Sigmoid colon (tissue), 7 donors: ENCODE measurements around the gene KRTAP12-3. TPM values are rescaled to one million over a fixed set of nuclear protein-coding genes. Genes with fewer than 3 reads are reported as not detected.

Experiments
- DNase-seq: peaks from one replicate; pipeline ENCODE4 v3.0.0-alpha.2; 2019
- H3K27ac ChIP-seq, 4 donors: fragments of 200-600 bp; sonication (generic); one replicate each; pipeline ENCODE4 v1.5.1; 2016 to 2019; ENCODE audit warnings: mild to moderate bottlenecking in 1 of 4
- H3K27me3 ChIP-seq, 3 donors: fragments of 200-600 bp; sonication (generic); one replicate each; pipeline ENCODE4 v1.5.1; 2019; ENCODE audit warnings: mild to moderate bottlenecking in 1 of 3
- H3K36me3 ChIP-seq, 4 donors: fragments of 200-600 bp; sonication (generic); one replicate each; pipeline ENCODE4 v1.5.1; 2016 to 2019
- H3K4me1 ChIP-seq, 4 donors: fragments of 200-600 bp; sonication (generic); one replicate each; pipeline ENCODE4 v1.5.1; 2017 to 2019
- H3K4me3 ChIP-seq, 4 donors: fragments of 200-600 bp; sonication (generic); one replicate each; pipeline ENCODE4 v1.5.1; 2017 to 2019; ENCODE audit warnings: mild to moderate bottlenecking in 2 of 4, moderate library complexity in 1 of 4
- H3K9me3 ChIP-seq, 4 donors: fragments of 200-600 bp in 3 of 4; sonication (generic) in 3 of 4; one replicate each; pipeline versions ENCODE4 v1.5.1 to v1.6.1; 2013 to 2019
- CTCF ChIP-seq, 4 experiments: fragments of 450-650 bp in 3 of 4; fragments of 200-600 bp in 1 of 4; IDR thresholded peaks; one replicate each; pipeline ENCODE4 v1.5.1; 2016 to 2019; ENCODE audit warnings: antibody characterized with exemption in 4 of 4, mild to moderate bottlenecking in 3 of 4, moderate library complexity in 2 of 4
- EP300 ChIP-seq, 4 donors: sonication (generic); formaldehyde crosslinking; IDR thresholded peaks; one replicate each; pipeline ENCODE4 v1.6.1; 2017; ENCODE audit warnings: antibody characterized with exemption in 4 of 4
- POLR2A ChIP-seq, 2 donors: fragments of 450-650 bp; IDR thresholded peaks; one replicate each; pipeline ENCODE4 v1.6.1; 2016; ENCODE audit warnings: antibody characterized with exemption in 2 of 2, mild to moderate bottlenecking in 2 of 2, moderate library complexity in 2 of 2
- POLR2AphosphoS5 ChIP-seq, 4 donors: sonication (generic); formaldehyde crosslinking; IDR thresholded peaks; one replicate each; pipeline ENCODE4 v1.6.1; 2017; ENCODE audit warnings: antibody characterized with exemption in 4 of 4
- WGBS, 2 donors: extraction: QIAGEN DNeasy Blood & Tissue Kit; methylation state at CpG; one replicate each; pipeline ENCODE4 v1.1.7; 2013; 5-methylcytosine and 5-hydroxymethylcytosine counted together
- intact Hi-C: fragments of 100-400 bp; cut with DNase I; formaldehyde crosslinking; loops from one replicate; pipeline ENCODE4 v1.15.1; 2023
- polyA plus RNA-seq, 3 donors: library from polyadenylated mRNA; stranded (reverse); fragments of 200-250 nt; gene quantifications; one replicate each; pipeline ENCODE4 v1.2.3, GENCODE V29; 2013
- total RNA-seq, 4 donors: library from RNA; depleted of rRNA; stranded (reverse); fragments of >200 nt; gene quantifications; one replicate each; pipeline ENCODE4 v1.1.0, GENCODE V29; 2016
- donor health status: healthy with polysubstance abuse.
- donor health status: Bipolar disorder and iron deficiency.
- donor health status: healthy.

KRTAP12-3 gene
- total and polyA plus RNA-seq, 7 donors: not detected

GRCh38 chr21:44699502-44700001, 41.8 kb downstream of the KRTAP12-3 start:
- H3K9me3 ChIP-seq: no peaks in the 10 kb centered on the region
- H3K27me3 ChIP-seq: peaks cover 10 to 80% (median 57%) of the 10 kb centered on the region in 3 donors
- no peaks in the 10 kb centered on the region for H3K36me3 ChIP-seq
- no peak for DNase-seq
- intact Hi-C loops: loop anchor here (10.0 kb wide), 1 partner anchor 55 kb away; no protein-coding TSS in a partner anchor
- no peak overlapping the region for H3K27ac ChIP-seq
- no peak for TF ChIP-seq EP300 (IDR thresholded peaks at IDR 0.05)
- no peak for TF ChIP-seq CTCF (IDR thresholded peaks at IDR 0.05)
- TF ChIP-seq POLR2A (IDR thresholded peaks at IDR 0.05): no peak
- TF ChIP-seq POLR2AphosphoS5 (IDR thresholded peaks at IDR 0.05): no peak
- H3K4me1 ChIP-seq: no peaks in the 10 kb centered on the region
- WGBS, 2 donors: 55 to 62% methylated on average over 17 of the region's 17 CpGs
- no peak overlapping the region for H3K4me3 ChIP-seq

GRCh38 chr21:44700101-44701022, 42.6 kb downstream of the KRTAP12-3 start:
- Histone ChIP-seq H3K4me1 (no peaks in the 10 kb centered on the region), H3K27ac (no peak overlapping the region), H3K27me3 (peaks cover 10 to 83% (median 57%) of the 10 kb centered on the region in 3 donors), H3K36me3 (no peaks in the 10 kb centered on the region), H3K4me3 (no peak overlapping the region), H3K9me3 (no peaks in the 10 kb centered on the region)
- TF ChIP-seq POLR2AphosphoS5 (IDR thresholded peaks at IDR 0.05): no peak
- no peak for TF ChIP-seq EP300 (IDR thresholded peaks at IDR 0.05)
- no peak for TF ChIP-seq CTCF (IDR thresholded peaks at IDR 0.05)
- no peak for TF ChIP-seq POLR2A (IDR thresholded peaks at IDR 0.05)
- intact Hi-C loops: no loop called here
- DNase-seq: no peak
- 51 to 55% methylated on average over 21 of the region's 21 CpGs for WGBS, 2 donors

- H3K4me1 ChIP-seq: no peaks in the 10 kb centered on the region
- TF ChIP-seq POLR2AphosphoS5 (IDR thresholded peaks at IDR 0.05): no peak
- no peak for TF ChIP-seq POLR2A (IDR thresholded peaks at IDR 0.05)
- no peak for TF ChIP-seq EP300 (IDR thresholded peaks at IDR 0.05)
- TF ChIP-seq CTCF (IDR thresholded peaks at IDR 0.05): no peak
- H3K27ac ChIP-seq: no peak overlapping the region
- no peak for DNase-seq
- WGBS, 2 donors: 89% methylated on average over 14 of the region's 14 CpGs
- H3K9me3 ChIP-seq: no peaks in the 10 kb centered on the region
- intact Hi-C loops: no loop called here
- no peaks in the 10 kb centered on the region for H3K36me3 ChIP-seq
- peaks cover 10 to 82% (median 59%) of the 10 kb centered on the region in 3 donors for H3K27me3 ChIP-seq
- no peak overlapping the region for H3K4me3 ChIP-seq
Observed at GRCh38 chr21:44701023-44701400, 43.3 kb downstream of the KRTAP12-3 start.

- H3K36me3 ChIP-seq: no peaks in the 10 kb centered on the region
- TF ChIP-seq POLR2A (IDR thresholded peaks at IDR 0.05) (no peak), EP300 (IDR thresholded peaks at IDR 0.05) (no peak), POLR2AphosphoS5 (IDR thresholded peaks at IDR 0.05) (no peak), CTCF (IDR thresholded peaks at IDR 0.05) (no peak)
- no peaks in the 10 kb centered on the region for H3K4me1 ChIP-seq
- H3K9me3 ChIP-seq: no peaks in the 10 kb centered on the region
- no peak overlapping the region for H3K4me3 ChIP-seq
- peaks cover 15 to 83% (median 64%) of the 10 kb centered on the region in 3 donors for H3K27me3 ChIP-seq
- intact Hi-C loops: no loop called here
- 7 to 20% methylated on average over 12 of the region's 12 CpGs for WGBS, 2 donors
- H3K27ac ChIP-seq: no peak overlapping the region
- no peak for DNase-seq
Observed at GRCh38 chr21:44701541-44701940, 43.8 kb downstream of the KRTAP12-3 start.
